GM06990 (cell line): ENCODE data around the gene LHFPL2.
A peak's percentile ranks its signal among the peaks of the same experiment; 100 is the strongest.

Experiments
- DNase-seq: peaks from one replicate; pipeline ENCODE4 v3.0.0-alpha.2; 2011; ENCODE audit not compliant: insufficient read length; ENCODE audit errors: extremely low read depth
- H3K27me3 ChIP-seq: replicated peaks from 2 replicates; pipeline ENCODE4 v1.6.0; 2011; ENCODE audit warnings: low read length; ENCODE audit not compliant: control insufficient read depth, insufficient read depth
- H3K36me3 ChIP-seq: 2 replicates; pipeline ENCODE4 v1.5.1; 2011; ENCODE audit warnings: low read length; ENCODE audit not compliant: control insufficient read depth, insufficient read depth
- H3K4me3 ChIP-seq: replicated peaks from 2 replicates; pipeline ENCODE4 v1.5.1; 2011; ENCODE audit warnings: low read depth, mild to moderate bottlenecking, control low read depth, low read length
- TF ChIP-seq, protein P1 (sequence below): IDR thresholded peaks from 2 replicates; pipeline ENCODE4 v1.5.1; 2011; ENCODE audit warnings: low read length, control low read depth, mild to moderate bottlenecking, inconsistent platforms; ENCODE audit not compliant: insufficient read depth, poor library complexity, severe bottlenecking

The LHFPL2 gene

DNA sequence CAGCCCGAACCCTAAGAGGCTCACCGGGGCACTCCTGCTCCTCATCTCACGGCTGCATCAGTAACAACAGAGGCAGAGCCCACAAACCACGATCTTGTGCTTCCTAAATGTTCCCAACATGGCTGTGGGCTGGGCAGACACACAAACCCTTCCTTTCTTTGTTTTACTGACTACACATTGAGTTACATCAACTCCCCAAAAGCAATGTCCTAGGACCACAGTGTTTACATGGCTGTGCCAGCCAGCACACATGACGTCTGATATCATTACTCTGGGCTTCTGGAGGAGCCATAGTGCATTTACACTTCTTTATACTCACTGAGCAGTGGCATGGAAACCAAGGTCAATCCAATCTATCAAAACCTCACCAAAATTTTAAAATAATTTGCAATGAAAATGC, 101.4 kb downstream of the LHFPL2 start:
- TF ChIP-seq, protein P1, sequence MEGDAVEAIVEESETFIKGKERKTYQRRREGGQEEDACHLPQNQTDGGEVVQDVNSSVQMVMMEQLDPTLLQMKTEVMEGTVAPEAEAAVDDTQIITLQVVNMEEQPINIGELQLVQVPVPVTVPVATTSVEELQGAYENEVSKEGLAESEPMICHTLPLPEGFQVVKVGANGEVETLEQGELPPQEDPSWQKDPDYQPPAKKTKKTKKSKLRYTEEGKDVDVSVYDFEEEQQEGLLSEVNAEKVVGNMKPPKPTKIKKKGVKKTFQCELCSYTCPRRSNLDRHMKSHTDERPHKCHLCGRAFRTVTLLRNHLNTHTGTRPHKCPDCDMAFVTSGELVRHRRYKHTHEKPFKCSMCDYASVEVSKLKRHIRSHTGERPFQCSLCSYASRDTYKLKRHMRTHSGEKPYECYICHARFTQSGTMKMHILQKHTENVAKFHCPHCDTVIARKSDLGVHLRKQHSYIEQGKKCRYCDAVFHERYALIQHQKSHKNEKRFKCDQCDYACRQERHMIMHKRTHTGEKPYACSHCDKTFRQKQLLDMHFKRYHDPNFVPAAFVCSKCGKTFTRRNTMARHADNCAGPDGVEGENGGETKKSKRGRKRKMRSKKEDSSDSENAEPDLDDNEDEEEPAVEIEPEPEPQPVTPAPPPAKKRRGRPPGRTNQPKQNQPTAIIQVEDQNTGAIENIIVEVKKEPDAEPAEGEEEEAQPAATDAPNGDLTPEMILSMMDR: no peak
- DNase-seq: no peak
- Histone ChIP-seq H3K27me3 (no peaks in the 10 kb centered on the region), H3K36me3 (no peaks in the 10 kb centered on the region; the same call in 1 of the 2 replicates), H3K4me3 (no peak overlapping the region)

DNA sequence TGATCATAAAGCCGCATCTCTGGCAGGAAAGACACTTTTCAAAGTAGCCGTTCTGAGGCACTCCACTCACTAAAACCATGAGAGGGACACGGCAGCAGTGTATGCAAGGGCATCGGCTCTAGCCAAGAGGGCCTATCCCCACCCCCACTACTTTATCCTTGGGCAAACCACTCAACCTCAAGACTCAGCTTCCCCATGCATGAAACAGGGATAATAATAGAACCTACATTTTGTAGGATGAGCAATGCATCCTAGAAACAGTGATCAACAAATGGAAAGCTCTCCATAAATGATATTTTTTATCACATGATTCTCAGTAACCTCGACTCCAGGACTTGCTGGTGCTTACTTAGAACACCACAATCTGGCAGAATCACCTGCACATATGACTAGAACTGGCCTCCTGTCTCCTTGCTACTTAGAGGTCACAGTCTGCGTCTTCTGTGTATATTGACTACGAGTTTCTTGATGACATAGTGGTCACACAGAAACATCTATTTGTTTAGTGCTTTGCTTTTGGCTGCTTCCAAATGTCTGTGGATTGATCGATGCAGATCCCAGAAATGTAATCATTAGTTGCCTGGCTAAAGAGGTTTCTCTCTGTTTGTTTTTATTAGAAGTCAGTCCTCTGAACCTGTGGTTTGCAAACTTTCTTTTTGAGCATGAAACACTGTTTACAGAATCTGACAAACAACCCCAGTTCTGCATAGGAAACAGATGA, 102.1 kb downstream of the LHFPL2 start:
- no peaks in the 10 kb centered on the region; the same call in 1 of the 2 replicates for H3K36me3 ChIP-seq
- H3K27me3 ChIP-seq: no peaks in the 10 kb centered on the region
- no peak overlapping the region for H3K4me3 ChIP-seq
- TF ChIP-seq, protein P1: no peak
- no peak for DNase-seq

DNA sequence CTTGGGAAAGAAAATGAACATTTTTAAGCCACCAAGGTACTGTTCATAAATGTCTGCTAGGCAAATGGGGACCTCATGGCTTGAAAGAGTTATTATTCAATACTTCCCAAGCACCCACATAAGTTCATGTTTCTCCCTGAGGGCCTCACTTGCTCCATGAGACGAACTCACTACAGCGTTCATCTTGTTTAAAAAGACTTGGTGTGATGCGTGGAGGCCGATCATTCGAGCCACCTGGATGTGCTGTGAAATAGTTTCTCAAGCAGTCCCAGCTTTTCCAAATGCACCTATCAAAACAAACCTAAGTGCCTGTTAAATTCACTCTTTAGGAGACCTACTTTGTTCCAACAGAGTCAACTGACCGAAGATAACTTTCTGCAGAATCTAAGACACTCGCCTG, 103.2 kb downstream of the LHFPL2 start:
- TF ChIP-seq, protein P1: no peak
- Histone ChIP-seq H3K27me3 (no peaks in the 10 kb centered on the region), H3K36me3 (no peaks in the 10 kb centered on the region; the same call in 1 of the 2 replicates), H3K4me3 (no peak overlapping the region)
- no peak for DNase-seq

DNA sequence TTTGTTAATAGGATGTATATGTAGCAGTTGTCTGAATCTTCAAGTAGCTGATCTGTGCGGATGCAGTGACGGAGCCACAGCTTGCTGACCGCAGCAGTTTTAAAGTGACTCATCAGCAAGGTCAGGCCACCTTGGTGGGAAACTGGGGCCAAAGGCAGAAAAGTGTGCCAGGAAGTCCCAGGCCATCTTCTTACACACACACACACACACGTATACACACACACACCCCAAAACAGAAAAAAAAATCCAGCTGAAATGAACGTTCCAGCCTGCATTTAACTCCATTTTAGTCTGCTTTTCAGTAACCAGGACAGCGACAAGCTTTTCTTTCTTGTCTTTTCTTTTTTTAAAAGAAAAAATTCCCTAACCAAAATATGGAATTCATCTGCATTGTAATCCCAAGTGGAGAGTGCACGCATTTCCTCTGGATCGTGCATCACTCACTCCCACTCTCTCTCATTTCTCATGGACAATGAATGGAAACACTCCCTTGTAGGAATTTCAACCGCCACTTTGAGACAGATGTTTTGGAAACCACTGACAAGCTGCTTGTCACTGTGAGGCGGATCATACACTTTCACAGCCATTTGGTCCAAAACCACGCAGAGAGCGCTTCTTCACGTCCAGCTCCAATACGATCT, 103.9 kb downstream of the LHFPL2 start:
- TF ChIP-seq, protein P1: no peak
- no peaks in the 10 kb centered on the region; the same call in 1 of the 2 replicates for H3K36me3 ChIP-seq
- peak; percentile 69 for DNase-seq

DNA sequence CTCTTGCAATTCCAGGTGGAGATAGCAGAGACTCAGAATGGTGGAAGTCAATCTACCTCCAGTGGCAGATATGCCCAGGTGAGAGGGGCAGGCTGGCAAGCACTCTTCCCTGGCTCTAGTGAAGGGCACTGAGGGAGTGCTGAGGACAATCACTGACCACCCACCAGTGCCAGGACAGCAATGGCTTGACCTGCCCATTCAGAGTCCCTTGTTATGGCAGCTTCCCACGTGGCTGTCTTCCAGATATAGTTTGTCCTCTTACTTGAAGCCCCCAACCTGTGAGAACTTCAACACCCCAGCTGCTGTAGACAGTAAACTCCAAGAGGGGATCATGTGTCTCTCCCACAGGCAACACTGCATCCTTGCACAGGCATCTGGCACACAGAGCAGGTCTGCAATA, 104.7 kb downstream of the LHFPL2 start:
- Histone ChIP-seq H3K4me3 (no peak overlapping the region), H3K27me3 (no peaks in the 10 kb centered on the region), H3K36me3 (no peaks in the 10 kb centered on the region; the same call in 1 of the 2 replicates)
- DNase-seq: no peak
- TF ChIP-seq, protein P1: no peak

More for the DNA sequence above, 103.9 kb downstream of the LHFPL2 start:
- Histone ChIP-seq H3K27me3 (no peaks in the 10 kb centered on the region), H3K4me3 (no peak overlapping the region)
